ENCODE data around the gene ABTB2.

GRCh38 chr11:34208266-34209135 lies 149.3 kb downstream of the ABTB2 start:
- no peak for TF ChIP-seq POLR2A (IDR thresholded peaks at IDR 0.05; ENCODE audit: low read length)
- TF ChIP-seq GATA1 (IDR thresholded peaks at IDR 0.05; ENCODE audit: low read depth, low read length) = no peak
